Activated effector memory CD4-positive, alpha-beta T cell treated with anti-CD3 and anti-CD28 coated beads, Interleukin-2, amount 50 U/mL, for 16 hours (primary cell): ENCODE data around the gene LRRC28.

Source experiments
- DNase-seq: peaks from one replicate; pipeline ENCODE4 v3.0.0-alpha.2; 2020

Gene LRRC28

DNA sequence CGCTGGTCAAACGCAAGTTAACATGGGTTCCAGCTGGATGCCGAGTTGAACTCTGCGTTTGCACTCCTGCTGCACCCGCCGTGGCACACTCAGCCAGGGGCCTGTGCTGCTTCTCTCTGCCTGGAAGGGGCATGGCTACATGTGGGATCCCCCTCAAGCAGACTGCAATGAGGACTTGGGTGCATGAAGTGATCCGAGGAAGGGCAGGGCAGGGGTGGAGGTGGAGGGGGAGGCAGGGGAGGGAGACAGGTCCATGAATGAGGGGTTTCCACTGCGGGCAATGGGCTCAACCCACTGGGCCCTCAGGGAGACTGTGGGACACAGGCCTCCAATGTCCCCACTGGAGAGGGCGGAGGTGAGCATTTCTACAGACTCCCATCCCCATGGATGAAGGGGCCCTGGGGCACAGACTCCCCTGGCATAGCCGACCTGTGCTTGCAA, 172.9 kb downstream of the LRRC28 start:
- DNase-seq: peak; percentile 50

DNA sequence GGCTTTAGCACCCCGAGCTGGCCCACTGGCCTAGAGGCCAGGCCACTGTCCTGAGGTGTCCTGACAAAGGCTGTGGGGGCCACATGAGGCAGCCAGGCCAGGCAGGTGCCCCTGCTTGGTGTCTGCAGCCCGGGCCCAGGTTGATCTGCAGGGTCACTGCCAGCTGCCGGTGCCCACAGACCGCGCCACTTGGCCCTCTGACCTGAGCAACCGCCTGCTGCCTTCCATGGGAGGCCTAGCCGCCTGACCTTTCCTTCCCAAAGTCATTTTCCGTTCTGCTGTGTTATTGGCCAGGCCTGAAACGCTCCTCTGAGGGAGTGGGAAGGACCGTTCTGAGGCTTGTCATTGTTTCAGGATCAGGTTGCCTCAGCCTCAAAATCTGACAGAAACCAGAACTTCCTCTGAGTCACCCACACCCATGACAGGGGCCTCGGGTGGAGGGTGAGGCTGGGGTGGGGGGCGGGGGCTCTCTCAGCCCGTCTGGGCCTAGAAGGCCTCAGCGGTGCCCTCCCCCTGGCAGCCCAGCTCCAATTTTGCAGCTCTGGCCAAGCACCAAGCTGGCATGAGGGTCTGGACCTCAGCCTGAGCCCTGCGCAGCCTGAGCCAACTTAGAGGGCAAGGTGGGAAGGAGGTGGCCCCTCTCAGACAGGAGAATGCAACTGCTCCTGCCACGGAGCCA, 173.8 kb downstream of the LRRC28 start:
- DNase-seq: peak; percentile 74

DNA sequence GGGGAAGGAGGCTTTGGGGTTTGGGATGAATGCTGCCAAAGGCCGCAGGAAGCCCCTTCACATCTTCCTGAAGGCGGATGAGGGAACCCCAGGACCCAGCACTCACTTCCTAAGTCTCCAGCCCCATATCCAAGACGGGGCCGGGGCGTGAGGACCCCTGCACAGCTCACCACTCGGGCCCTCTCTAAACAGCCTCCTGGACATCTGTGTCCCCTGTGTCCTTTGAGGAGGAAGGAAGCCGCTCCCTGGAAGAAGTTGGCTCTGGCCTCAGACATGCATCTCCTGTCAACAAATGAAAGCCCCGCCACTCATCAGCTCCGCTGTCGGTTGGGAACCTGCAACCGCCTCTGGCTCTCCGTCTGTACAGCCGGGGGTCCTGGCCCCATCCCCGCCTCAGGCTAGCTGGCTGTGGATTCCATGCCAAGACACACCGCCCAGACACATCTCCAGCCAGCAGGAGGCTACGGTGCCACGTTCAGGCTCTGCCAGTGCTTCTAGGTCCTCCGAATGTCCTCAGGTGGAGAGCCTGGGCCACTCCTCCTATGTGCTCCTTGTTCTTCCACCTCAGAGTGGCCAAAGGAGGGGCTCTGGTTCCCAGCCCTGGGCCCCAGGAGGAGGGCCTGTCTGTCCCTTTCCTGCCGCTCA, 174.5 kb downstream of the LRRC28 start:
- peak; percentile 63 for DNase-seq

DNA sequence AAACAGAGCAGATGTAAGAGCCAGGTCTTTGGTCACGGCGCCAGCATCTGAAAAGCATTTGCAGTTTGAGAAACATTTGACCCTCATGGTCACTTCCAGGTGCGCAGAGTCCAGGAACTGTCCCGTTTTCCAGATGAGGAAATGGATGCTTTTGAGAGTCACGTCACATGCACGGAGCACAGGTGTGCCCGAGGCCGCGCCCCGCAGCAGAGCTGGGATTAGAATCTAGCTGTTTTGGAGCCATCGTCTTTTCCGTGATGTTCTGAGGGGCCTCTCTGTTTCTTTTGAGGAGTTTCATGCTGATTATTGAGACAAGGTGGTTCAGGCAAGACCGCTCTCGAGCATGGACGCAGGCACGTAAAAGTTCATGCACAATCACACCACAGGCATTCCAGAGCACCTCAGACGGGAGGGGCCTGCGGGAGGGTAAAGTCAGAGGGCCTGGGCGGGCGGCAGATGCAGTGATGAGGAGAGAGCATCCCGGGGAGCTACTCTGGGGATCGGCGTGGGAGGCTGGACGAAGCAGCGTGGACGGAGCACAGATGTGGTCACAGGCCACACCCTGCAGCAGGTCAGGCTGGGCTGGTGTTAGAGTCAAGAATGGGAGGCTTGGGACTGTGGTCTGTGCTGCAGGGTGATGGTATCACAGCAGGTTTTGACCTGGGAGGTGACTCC, 175.3 kb downstream of the LRRC28 start:
- peak; percentile 33 for DNase-seq

DNA sequence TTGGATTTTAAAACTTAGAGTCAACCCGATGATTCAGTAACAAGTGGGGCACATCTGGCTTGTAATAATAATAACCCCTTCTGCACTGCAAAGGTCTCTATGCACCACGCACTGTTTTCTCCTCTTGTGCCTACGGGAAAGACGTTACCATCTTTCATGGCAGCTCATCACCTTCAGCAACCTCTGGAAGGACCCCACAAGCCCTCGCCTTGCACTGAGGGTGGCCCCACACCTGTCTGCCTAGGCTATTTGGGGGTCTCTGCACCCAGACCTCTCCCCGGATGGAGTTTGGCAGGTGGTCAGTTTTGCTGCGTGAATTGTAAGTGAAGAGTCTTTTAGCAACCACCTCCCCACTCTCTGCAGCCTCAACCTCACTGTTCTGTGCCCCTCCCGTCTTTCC, 175.9 kb downstream of the LRRC28 start:
- DNase-seq: peak; percentile 34

DNA sequence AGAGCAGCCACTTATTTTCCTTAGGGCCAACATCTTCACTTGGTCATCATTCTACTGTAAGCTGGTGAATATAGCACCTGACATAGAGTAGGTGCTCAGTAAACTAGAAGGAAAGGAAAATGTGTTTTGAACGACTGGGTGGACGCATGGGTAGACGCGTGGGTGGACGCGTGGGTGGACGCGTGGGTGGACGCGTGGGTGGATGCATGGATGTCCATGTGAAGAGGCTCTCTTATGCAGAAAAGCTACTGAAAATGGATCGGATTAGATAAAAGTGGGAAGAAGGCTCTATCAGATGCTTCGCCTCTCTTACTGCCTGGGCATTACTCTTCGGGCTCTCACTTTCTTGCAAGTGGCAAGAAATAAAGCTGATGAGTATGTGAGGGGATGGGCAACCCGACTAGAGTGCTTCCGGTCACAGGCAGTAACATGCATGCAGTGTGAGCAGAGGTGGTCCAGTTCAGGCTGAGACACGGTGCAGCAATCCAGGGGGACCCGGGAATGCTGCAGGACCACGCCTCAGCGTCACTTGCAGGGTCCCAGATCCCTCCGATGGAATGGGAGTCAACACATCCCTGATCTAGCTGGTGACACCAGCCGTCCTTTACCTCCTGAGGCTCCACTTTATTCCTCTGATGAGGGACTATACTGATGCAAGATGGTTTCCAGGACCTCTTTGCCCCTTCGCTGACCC, 176.5 kb downstream of the LRRC28 start:
- peak; percentile 60 for DNase-seq

DNA sequence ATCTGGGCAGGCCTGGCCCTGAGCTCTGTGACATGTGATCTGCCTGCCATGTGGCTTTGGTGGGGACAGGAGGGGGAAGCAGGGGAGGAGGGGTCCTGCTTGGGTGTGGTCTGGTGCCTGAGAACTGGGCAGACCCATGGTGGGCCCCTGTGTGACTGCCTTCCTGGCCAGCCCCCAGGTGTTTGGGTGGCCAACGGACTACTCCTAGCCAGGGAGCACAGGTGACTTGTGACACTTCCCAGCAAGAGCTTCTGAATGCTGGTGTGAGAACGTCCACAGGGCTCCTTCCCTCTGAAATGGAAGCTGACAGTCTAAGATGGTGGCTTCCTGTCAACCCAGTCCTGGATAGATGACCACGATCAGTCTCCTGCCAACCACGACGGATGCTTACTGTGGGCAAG, 178.4 kb downstream of the LRRC28 start:
- DNase-seq: peak; percentile 48

DNA sequence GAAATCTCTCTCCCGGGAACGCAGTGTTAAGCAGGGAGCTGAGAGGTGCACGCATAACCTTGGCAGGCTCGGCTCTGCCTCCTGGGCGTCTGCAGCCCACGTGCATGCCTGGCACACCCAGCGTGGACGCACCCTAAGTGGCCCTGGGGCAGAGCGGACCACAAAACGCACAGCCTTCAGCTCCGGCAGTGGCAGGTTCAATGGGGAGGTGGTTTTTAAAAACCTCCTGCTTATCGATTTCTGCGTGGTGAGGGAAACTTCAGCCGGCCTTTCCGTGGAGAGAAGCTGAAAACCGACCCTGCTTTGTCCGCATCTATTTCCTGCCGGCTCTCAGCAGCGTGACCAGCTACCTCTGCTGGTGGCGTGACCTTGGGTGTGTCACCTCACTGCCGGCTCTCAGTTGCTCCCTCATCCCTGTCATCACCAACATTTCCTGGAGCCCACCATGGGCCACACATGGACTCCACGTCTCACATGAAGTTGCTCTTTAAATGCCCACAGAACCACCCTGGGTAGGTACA, 179.7 kb downstream of the LRRC28 start:
- DNase-seq: peak; percentile 51

DNA sequence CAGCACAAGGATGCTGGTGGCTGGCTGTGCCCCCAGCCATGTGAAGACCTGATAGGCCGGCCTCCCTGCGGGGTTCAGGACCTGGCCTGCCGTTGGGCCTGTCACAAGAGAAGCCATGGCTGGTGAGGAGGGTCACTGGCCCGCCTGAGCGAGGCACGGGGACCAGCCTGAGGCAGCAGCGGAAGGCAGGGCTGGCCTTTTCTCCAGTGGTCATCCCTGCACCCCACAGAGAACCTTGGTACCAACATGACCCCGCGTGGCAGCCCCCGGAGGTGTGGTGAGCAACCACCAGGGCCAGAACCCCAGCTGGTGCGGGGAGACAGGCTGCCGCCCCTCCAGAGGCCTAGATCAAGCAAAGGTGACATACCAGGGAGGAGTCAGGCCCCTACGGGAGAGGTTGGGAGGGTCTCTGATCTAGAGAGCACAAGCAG, 180.4 kb downstream of the LRRC28 start:
- DNase-seq: peak; percentile 46

DNA sequence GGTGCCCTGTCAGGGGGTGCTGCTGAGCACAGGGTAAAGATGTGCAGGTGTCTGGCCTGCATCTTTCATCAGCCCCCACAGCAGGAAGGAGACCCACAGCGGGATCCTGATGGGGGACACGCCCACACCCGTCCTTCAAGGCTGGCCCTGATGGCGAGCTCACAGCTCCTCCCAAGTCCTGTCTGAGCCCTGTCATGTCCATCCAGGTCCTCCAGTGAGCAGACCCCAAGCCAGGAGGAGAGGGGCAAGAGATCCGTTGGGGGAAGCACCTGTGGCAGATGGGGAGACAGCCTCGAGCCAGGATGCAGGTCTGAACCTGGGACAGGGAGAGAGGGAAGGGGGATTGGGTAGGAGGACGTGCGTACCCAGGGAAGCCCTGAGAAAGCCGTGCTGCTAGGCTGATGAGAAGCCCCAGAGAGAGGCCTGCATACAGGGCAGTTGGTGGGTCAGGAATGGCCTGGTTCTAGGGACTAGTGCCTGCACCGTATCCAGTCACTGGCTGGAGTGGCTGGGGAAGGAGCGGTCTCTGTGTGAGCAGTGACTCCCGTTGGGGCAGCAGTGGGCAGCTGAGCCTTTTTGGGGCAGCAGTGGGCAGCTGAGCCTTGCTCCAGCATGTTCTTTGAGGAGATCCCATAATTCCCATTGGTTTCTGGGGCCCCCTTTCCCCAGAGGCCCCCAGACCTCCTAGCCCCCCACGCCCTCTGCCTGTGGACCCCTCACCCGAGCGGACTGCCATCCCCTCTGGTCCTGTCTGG, 181.2 kb downstream of the LRRC28 start:
- DNase-seq: peak; percentile 52

DNA sequence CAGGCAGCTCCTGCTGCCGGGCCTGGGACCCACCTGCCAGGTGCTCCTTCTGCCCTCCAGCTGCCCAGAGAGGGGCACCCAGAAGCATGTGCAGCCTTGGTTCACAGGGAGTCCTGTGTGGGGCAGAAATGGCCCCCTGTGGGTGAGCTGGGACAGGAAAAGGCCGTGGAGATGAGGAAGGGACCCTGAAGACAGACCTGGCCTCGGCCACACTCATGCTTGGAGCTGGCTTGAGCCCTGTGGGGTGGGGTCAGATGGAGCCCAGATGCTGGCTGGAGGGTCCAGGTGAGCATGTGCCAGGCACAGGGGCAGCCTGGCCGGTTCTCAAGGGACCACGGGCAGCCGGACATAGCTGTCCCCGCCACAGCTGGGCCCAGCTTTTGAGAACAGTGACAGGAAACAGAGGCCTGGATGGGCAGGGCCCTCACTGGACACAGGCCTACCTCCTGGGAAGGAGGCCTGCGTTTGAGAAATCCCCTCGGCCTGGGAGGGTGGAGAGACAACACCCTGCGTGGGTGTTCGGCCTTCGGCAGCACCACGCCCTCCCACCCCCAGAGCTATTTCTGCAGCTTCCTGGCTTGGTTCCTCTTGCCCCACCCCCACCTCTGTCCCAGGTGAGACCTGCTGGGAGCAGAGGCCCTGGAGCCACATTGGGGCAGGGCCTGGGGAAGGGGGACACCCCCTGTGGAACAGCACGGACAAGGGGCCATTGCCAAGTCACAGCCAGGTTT, 181.9 kb downstream of the LRRC28 start:
- peak; percentile 63 for DNase-seq

DNA sequence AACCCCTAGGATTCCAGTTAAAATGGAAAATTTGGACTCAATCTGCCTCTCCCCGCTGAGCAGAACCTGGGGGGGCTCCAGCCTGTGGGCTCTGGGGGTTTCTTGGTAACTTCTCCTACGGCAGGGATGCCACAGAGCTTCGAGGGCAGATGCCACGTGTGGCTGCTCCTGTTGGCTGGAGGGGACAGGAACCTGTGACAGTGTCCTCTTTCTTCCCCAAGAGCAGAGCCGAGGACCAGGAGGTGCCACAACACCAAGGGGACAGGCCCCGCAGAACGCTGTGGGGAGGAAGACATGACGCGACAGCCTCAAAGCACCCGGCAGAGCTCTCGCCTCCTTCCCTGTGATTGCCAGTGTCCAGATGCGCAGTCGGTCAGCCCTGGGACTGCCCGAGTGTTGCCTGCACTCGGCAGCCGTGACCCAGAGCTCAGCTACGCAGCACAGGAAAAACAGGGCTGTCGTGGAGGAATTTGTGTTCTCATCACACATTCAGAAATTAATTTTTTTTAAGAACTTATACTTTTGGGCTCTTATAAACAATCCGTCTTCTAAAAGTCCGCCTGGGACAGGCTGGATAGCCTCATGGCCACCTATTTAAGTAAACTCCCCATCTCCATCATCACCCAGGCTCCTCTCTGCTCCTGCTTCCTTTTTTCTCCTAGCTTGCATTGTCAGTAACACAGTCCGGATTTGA, 182.6 kb downstream of the LRRC28 start:
- DNase-seq: peak; percentile 52

DNA sequence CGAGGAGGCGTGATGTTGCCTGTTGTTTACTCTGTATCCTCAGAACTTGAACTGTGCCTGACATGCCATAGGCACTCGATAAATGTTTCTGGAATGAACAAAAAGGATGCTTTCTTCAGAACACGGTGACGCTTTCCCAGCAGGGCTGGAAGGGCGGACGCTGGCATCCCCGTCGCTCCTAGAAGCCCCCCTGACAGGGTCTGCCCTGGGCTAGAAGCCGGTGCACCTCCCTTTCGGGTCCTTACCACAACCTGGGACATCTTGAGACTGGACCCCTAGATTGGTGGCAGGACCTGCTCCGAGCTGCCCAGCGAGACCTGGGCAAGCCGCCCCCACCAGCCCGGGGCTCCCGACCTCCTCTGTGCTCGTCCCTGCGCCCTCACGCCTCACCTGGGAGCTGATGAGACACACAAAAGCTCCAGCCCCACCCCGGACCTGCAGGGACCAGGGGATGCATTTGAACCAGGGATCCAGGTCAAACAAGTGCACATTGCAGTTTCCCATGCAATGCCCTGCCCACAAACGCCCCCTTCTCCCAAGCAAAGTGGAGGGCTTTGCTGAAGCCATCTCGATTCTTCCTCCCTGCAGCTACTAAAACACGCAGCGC, 183.3 kb downstream of the LRRC28 start:
- DNase-seq: peak; percentile 41

DNA sequence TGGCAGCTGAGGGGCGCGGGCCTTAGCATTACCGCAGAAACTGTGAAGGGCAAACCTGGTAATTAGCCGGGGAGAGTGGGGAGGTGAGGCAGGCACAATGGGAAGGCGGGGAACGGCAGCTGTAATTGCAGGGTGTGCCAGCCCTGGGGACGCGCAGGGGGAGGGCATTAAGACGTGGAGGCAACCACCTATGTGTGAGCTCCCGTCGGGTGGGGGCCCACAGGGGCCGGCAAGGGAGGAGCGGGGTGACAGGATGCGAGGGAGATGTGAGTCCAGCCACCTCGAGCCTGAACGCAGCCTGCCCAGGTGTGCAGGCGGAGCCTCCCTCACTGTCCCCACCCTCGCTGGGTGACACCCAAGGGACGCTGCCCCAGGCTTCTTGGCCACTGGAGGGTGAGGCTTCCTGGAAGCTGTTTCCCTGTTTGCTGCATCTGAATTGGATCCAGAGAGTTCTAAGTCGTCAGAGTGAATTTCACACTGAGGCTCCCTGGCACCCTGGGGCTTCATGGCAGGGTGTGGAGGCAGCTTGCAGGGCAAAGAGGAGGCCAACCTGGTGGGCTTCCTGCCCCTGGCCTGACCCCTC, 183.9 kb downstream of the LRRC28 start:
- peak; percentile 57 for DNase-seq

DNA sequence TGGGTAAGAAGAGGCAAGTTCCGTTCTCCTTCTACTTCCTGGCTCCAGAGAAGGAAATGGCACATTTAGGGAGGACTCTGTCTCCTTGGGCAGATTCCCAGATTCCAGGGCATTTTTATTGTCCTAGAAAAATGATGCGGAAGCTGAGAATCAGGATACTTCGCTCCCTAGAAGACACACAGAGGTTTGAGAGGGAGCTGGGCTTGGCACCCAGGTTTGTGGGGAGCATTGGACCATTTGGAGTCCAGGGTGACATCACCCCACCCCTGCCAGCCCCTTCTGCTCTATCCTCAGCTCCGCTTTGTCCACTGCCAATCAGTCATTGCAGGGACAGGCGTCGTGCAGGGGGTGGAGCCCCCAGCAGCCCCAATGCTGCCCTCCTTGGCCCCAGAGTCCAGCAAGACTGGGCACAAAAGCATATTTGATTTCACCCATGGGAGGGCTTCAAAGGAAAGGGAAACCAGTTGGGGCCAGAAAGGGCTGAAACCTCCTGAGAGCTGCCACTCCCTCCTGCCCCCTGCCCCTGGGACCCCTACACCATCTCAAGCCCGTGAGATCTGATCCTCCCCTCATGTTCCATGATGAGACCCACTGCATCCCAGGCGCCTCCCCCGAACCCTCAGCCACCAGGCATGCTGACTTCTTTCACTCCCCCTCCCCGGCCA, 184.7 kb downstream of the LRRC28 start:
- DNase-seq: peak; percentile 24

DNA sequence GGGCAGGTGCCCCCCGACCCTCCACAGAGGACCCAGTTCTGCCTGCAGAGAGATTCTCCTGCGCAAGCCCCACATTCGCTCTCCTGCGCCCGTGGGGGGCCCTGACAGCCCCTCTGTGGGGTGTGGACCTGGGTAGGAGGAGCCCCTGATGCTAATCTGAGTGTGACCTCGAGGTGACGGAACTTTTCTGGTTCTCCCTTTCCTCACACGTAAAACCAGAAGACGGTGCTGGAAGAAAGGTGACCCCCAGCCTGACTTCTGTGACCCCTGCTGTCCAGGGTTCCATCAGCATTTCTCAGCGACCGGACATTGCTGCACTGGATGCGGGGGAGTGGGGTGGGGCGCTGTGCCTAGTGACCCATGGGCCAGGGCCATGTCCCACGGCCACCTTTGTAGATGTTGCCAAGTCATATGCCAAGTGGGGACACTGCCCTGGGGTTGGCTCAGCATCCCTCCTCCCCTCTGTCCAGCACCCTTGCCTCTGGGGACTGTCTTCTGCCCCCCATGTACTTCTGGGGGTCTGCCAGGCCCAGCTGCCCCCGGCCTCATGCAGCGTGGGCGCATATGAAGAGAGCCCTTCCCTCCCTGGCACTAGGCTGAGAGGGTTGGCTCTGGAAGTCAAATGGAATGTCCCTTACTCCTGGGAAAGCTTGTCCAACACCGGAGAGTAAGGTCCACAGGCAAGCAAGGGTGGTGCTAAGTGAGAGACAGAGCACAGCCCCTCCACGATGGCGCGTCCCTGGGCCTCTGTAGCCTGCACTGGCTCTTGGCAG, 185.4 kb downstream of the LRRC28 start:
- peak; percentile 58 for DNase-seq

DNA sequence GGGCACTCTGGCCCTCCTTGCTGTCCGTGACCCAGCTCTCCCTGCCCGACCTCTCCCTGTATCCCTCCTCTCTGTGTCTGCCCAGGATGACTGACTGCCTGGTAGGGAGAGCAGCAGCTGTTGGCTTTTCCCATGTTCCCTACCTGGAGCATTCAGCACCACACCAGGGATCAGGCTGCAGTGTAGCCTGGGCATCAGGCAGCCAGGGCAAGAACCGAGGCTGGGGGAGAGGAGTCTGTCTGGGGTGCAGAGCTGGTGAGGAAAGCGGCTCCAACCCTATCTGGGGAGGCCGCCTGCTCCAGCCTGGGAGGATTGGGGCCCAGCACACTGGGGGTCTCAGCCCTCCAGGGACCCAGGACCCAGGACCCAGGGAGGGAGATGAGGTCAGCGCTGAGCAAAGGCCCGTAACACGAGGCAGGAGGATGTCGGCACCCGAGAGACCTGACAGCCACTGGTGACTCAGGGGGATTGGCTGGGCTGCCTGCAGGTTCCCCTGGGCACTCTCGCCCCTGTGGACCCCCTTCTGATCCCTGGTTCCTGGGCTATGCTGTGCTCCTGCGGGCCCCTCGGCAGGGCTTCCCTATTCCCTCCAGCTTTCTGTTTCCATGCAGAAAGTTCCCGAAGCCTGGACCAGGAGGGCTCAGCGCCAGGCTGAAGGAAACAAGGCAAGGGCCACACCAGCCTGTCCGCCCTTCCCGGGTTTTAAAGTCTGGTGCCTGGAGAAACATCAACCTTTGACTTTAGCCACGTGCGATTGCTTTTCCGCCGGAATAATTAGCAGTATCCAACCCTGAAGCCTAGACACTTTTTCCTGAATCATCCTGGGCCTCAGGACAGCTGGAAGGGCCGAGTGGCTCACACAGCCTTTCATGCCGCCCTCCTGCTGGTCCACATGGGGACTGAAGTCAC, 186.3 kb downstream of the LRRC28 start:
- peak; percentile 53 for DNase-seq

DNA sequence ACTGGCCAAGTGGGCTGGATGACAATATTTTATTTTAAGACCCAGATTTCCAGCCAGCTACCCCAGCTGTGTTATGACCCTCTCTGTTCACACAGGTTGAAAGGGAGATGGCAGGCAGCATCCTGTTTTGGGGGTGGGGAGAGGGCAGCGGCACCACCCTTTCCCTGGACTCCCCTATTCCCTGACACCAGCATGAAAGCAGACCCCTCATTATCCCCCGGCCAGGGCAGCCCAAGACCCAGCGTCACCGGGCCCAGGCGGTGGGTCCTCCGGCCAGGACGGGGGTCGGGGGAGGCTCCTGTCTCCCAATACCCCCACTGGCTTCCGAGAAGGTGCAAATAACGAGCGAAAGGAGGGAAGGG, 186.9 kb downstream of the LRRC28 start:
- DNase-seq: peak; percentile 22
